Skin of body (tissue), 3 donors: ENCODE measurements around the gene PLA2G3. TPM values are rescaled to one million over a fixed set of nuclear protein-coding genes. Genes with fewer than 3 reads are reported as not detected.
A peak's percentile ranks its signal among the peaks of the same experiment; 100 is the strongest.

Experiments used
- DNase-seq: peaks from one replicate; lab custom pipeline; 2025; lab: John Stamatoyannopoulos, UW
- small RNA-seq: library from RNA; depleted of rRNA; stranded (forward); fragments of <200 nt; gene quantifications from one replicate; pipeline ENCODE3, GENCODE V24; 2014; ENCODE audit warnings: low replicate concordance
- total RNA-seq: library from RNA; depleted of rRNA; stranded (reverse); fragments of >200 nt; gene quantifications from one replicate; pipeline ENCODE4 v1.2.3, GENCODE V29; 2014

PLA2G3 gene
- total RNA-seq, 1 donor from 2014 or later, result 0.49 TPM

GRCh38 chr22:31088233-31088986 lies 51.9 kb downstream of the PLA2G3 start:
- DNase-seq, result no peak

- no peak for DNase-seq
Observed at GRCh38 chr22:31087744-31088215, 52.5 kb downstream of the PLA2G3 start.

- no peak for DNase-seq
Observed at GRCh38 chr22:31086703-31087330, 53.5 kb downstream of the PLA2G3 start.

GRCh38 chr22:31085928-31086327 lies 54.4 kb downstream of the PLA2G3 start:
- DNase-seq, result no peak

GRCh38 chr22:31085493-31085824 lies 54.8 kb downstream of the PLA2G3 start:
- no peak for DNase-seq

GRCh38 chr22:31084811-31085492 lies 55.4 kb downstream of the PLA2G3 start:
- peak; percentile 74 for DNase-seq

Small RNA genes within 50 kb of the gene (small RNA-seq; reads per million reads assigned to genes)
- gene MIR3928, result 1.2 reads per million, percentile 81 among the genes with 10 or more reads in this experiment

Other genes starting within 250 kb of the PLA2G3 start
- gene MORC2, start 171.7 kb downstream of the PLA2G3 start, total RNA-seq, result 17.8 TPM
- gene TUG1, start 171.2 kb downstream of the PLA2G3 start, total RNA-seq, result 85.5 TPM
- 100 TPM for gene SMTN, start 59.2 kb downstream of the PLA2G3 start, total RNA-seq
- 33.1 TPM for gene SELENOM, start 32.9 kb downstream of the PLA2G3 start, total RNA-seq
- 0.39 TPM for gene INPP5J, start 17.5 kb downstream of the PLA2G3 start, total RNA-seq
- 22.0 TPM for gene RNF185, start 19.7 kb upstream of the PLA2G3 start, total RNA-seq
- gene LIMK2, start 71.8 kb upstream of the PLA2G3 start, total RNA-seq, result 72.7 TPM
- gene PIK3IP1, start 152.0 kb upstream of the PLA2G3 start, total RNA-seq, result 14.9 TPM
- 10.8 TPM for gene PATZ1, start 205.8 kb upstream of the PLA2G3 start, total RNA-seq